Lower leg skin (tissue), 4 donors: Measurements from ENCODE around the gene SPATA21. TPM values are rescaled to one million over a fixed set of nuclear protein-coding genes. Genes with fewer than 3 reads are reported as not detected.

Experiments
- DNase-seq, 2 donors: peaks; one replicate each; pipeline ENCODE4 v3.0.0-alpha.2; 2019; ENCODE audit warnings: low spot score in 2 of 2
- H3K4me3 ChIP-seq: fragments of 200-600 bp; sonication (generic); 2 replicates; pipeline ENCODE4 v1.5.1; 2017; ENCODE audit warnings: mild to moderate bottlenecking, low read depth; ENCODE audit not compliant: poor library complexity, severe bottlenecking
- POLR2A ChIP-seq, 2 donors: fragments of 450-650 bp; IDR thresholded peaks; one replicate each; pipeline ENCODE4 v1.6.1; 2016 to 2017; ENCODE audit warnings: antibody characterized with exemption in 2 of 2, mild to moderate bottlenecking in 1 of 2, moderate library complexity in 1 of 2
- WGBS, 2 donors: methylation state at CpG; one replicate each; pipeline ENCODE4 v1.1.5; 2018; 5-methylcytosine and 5-hydroxymethylcytosine counted together
- intact Hi-C: fragments of 100-400 bp; cut with DNase I; formaldehyde crosslinking; loops from one replicate; pipeline ENCODE4 v1.15.0; 2023; ENCODE audit warnings: low total_unique reads
- total RNA-seq, 4 donors: library from RNA; depleted of rRNA; stranded (reverse); fragments of >200 nt; gene quantifications; one replicate each; pipeline ENCODE4 v1.1.0, GENCODE V29; 2016
- TF ChIP-seq, protein P1 (sequence below), 3 donors: fragments of 450-650 bp; IDR thresholded peaks; one replicate each; pipeline ENCODE4 v1.5.1; 2016; ENCODE audit warnings: antibody characterized with exemption in 3 of 3, mild to moderate bottlenecking in 3 of 3, moderate library complexity in 2 of 3

SPATA21 gene
- total RNA-seq, 4 donors from 2014 or later = not detected

GRCh38 chr1:16393570-16394521, 43.4 kb downstream of the SPATA21 start:
- no peak overlapping the region for H3K4me3 ChIP-seq
- WGBS, 2 donors = 81 to 84% methylated on average over 10 of the region's 10 CpGs
- no peak for DNase-seq
- TF ChIP-seq, protein P1, sequence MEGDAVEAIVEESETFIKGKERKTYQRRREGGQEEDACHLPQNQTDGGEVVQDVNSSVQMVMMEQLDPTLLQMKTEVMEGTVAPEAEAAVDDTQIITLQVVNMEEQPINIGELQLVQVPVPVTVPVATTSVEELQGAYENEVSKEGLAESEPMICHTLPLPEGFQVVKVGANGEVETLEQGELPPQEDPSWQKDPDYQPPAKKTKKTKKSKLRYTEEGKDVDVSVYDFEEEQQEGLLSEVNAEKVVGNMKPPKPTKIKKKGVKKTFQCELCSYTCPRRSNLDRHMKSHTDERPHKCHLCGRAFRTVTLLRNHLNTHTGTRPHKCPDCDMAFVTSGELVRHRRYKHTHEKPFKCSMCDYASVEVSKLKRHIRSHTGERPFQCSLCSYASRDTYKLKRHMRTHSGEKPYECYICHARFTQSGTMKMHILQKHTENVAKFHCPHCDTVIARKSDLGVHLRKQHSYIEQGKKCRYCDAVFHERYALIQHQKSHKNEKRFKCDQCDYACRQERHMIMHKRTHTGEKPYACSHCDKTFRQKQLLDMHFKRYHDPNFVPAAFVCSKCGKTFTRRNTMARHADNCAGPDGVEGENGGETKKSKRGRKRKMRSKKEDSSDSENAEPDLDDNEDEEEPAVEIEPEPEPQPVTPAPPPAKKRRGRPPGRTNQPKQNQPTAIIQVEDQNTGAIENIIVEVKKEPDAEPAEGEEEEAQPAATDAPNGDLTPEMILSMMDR (IDR thresholded peaks at IDR 0.05) = no peak
- no peak for TF ChIP-seq POLR2A (IDR thresholded peaks at IDR 0.05)
- intact Hi-C loops = no loop called here

- TF ChIP-seq POLR2A (IDR thresholded peaks at IDR 0.05) = no peak
- TF ChIP-seq, protein P1 (IDR thresholded peaks at IDR 0.05) = no peak
- no peak overlapping the region for H3K4me3 ChIP-seq
- intact Hi-C loops = no loop called here
- WGBS, 2 donors = 72 to 81% methylated on average over 21 of the region's 21 CpGs
- DNase-seq = no peak
Observed at GRCh38 chr1:16392740-16393569, 44.3 kb downstream of the SPATA21 start.

GRCh38 chr1:16391411-16391810, 45.8 kb downstream of the SPATA21 start:
- intact Hi-C loops = no loop called here
- H3K4me3 ChIP-seq = no peak overlapping the region
- WGBS, 2 donors = 68 to 74% methylated on average over 3 of the region's 3 CpGs
- DNase-seq = no peak
- TF ChIP-seq, protein P1 (IDR thresholded peaks at IDR 0.05) = no peak
- no peak for TF ChIP-seq POLR2A (IDR thresholded peaks at IDR 0.05)

DNA sequence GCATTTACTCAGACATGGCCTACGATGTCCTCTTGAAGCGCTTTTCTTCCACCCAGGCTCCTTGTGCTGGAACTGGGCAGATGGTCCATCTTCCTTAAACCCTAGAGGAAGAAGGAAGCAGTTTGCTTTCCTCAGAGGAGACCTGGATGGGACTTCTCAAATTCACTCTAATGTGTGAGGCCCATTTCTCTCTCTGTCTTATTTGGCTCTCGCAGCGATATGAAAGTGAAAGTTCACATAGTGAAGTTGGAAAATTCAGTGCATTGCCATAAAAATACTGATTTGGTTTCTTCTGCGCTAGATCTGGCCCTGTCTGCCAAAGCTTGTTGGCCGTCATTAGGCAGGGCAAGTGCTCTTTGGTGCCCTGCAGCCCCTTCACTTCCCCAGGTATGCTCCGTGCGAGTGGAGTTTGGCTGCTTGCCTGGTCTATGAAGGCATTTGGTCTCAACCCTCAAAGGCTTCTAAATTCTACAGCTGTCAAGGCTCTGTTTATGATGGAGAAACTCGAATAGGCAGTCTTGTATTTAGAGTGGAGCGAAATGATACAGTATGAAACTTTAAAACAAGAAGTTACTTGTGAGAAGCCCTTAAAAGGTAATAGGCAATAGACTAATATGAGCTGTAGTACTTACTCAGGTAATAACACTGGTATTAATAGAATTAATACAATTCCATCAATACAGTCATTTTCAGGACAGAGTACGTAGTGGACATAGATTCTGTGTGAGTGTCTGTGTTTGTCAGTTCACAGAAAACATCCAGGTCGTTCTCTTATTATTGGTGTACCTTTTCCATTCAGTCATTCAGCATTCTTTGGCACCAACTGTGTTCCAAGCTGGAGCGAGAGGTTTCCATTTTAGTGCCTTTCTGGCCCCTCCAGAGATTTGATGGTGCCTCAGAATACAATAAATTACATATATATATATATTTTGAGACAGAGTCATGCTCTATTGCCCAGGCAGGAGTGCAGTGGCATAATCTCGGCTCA, 49.7 kb downstream of the SPATA21 start:
- WGBS, 2 donors = 42 to 47% methylated on average over 14 of the region's 14 CpGs
- intact Hi-C loops = no loop called here
- no peak overlapping the region for H3K4me3 ChIP-seq
- DNase-seq = no peak
- no peak for TF ChIP-seq POLR2A (IDR thresholded peaks at IDR 0.05)
- TF ChIP-seq, protein P1 (IDR thresholded peaks at IDR 0.05) = no peak
